ENCODE measurements around the gene ZNF655. TPM values are rescaled to one million over a fixed set of nuclear protein-coding genes. Genes with fewer than 3 reads are reported as not detected.
A peak's percentile ranks its signal among the peaks of the same experiment; 100 is the strongest.

Gene ZNF655
- total RNA-seq, 1 experiment from 2014 or later = 40.4 TPM

DNA sequence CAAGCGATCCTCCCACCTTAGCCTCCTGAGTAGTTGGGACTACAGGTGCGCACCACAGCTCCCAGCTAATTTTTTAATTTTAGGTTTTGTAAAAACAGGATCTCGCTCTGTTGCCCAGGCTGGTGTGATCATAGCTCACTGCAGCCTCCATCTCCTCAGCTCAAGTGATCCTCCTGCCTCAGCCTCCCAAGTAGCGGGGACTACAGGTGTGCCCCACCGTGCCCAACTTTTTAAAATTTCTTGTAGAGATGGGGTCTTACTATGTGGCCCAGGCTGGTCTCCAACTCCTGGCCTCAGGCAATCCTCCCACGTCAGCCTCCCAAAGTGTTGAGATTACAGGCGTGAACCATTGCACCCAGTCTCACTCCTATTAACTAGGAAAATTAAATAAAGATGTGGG lies 47.1 kb downstream of the ZNF655 start:
- POLR2A ChIA-PET = no interaction called here
- TF ChIP-seq HMGA2 (CRISPR knock-in tag; IDR thresholded peaks at IDR 0.05) = no peak
- TF ChIP-seq IRF2 (CRISPR knock-in tag; IDR thresholded peaks at IDR 0.05; ENCODE audit: borderline replicate concordance, low read depth) = no peak
- TF ChIP-seq, protein P1, sequence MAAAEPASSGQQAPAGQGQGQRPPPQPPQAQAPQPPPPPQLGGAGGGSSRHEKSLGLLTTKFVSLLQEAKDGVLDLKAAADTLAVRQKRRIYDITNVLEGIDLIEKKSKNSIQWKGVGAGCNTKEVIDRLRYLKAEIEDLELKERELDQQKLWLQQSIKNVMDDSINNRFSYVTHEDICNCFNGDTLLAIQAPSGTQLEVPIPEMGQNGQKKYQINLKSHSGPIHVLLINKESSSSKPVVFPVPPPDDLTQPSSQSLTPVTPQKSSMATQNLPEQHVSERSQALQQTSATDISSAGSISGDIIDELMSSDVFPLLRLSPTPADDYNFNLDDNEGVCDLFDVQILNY (CRISPR knock-in tag; IDR thresholded peaks at IDR 0.05) = no peak
- TF ChIP-seq MXD4 (CRISPR knock-in tag; IDR thresholded peaks at IDR 0.05; ENCODE audit: borderline replicate concordance) = no peak
- TF ChIP-seq MYBL2 (CRISPR knock-in tag; IDR thresholded peaks at IDR 0.05) = no peak
- no peak for TF ChIP-seq ZNF232 (CRISPR knock-in tag; IDR thresholded peaks at IDR 0.05)
- no peak for TF ChIP-seq ELF4 (CRISPR knock-in tag; IDR thresholded peaks at IDR 0.05; ENCODE audit: low read depth)
- TF ChIP-seq NFE2L1 (CRISPR knock-in tag; IDR thresholded peaks at IDR 0.05) = no peak
- TF ChIP-seq, protein P2, sequence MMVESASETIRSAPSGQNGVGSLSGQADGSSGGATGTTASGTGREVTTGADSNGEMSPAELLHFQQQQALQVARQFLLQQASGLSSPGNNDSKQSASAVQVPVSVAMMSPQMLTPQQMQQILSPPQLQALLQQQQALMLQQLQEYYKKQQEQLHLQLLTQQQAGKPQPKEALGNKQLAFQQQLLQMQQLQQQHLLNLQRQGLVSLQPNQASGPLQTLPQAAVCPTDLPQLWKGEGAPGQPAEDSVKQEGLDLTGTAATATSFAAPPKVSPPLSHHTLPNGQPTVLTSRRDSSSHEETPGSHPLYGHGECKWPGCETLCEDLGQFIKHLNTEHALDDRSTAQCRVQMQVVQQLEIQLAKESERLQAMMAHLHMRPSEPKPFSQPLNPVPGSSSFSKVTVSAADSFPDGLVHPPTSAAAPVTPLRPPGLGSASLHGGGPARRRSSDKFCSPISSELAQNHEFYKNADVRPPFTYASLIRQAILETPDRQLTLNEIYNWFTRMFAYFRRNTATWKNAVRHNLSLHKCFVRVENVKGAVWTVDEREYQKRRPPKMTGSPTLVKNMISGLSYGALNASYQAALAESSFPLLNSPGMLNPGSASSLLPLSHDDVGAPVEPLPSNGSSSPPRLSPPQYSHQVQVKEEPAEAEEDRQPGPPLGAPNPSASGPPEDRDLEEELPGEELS (CRISPR knock-in tag; IDR thresholded peaks at IDR 0.05) = no peak
- TF ChIP-seq, protein P3, sequence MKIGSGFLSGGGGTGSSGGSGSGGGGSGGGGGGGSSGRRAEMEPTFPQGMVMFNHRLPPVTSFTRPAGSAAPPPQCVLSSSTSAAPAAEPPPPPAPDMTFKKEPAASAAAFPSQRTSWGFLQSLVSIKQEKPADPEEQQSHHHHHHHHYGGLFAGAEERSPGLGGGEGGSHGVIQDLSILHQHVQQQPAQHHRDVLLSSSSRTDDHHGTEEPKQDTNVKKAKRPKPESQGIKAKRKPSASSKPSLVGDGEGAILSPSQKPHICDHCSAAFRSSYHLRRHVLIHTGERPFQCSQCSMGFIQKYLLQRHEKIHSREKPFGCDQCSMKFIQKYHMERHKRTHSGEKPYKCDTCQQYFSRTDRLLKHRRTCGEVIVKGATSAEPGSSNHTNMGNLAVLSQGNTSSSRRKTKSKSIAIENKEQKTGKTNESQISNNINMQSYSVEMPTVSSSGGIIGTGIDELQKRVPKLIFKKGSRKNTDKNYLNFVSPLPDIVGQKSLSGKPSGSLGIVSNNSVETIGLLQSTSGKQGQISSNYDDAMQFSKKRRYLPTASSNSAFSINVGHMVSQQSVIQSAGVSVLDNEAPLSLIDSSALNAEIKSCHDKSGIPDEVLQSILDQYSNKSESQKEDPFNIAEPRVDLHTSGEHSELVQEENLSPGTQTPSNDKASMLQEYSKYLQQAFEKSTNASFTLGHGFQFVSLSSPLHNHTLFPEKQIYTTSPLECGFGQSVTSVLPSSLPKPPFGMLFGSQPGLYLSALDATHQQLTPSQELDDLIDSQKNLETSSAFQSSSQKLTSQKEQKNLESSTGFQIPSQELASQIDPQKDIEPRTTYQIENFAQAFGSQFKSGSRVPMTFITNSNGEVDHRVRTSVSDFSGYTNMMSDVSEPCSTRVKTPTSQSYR (CRISPR knock-in tag; IDR thresholded peaks at IDR 0.05) = no peak
- TF ChIP-seq RELA (CRISPR knock-in tag; IDR thresholded peaks at IDR 0.05; ENCODE audit: borderline replicate concordance) = no peak
- TF ChIP-seq RORB (CRISPR knock-in tag; IDR thresholded peaks at IDR 0.05) = no peak
- no peak for TF ChIP-seq CREB1 (CRISPR knock-in tag; IDR thresholded peaks at IDR 0.05)
- TF ChIP-seq, protein P4, sequence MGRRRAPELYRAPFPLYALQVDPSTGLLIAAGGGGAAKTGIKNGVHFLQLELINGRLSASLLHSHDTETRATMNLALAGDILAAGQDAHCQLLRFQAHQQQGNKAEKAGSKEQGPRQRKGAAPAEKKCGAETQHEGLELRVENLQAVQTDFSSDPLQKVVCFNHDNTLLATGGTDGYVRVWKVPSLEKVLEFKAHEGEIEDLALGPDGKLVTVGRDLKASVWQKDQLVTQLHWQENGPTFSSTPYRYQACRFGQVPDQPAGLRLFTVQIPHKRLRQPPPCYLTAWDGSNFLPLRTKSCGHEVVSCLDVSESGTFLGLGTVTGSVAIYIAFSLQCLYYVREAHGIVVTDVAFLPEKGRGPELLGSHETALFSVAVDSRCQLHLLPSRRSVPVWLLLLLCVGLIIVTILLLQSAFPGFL (CRISPR knock-in tag; IDR thresholded peaks at IDR 0.05; ENCODE audit: borderline replicate concordance) = no peak
- TF ChIP-seq JUN (CRISPR knock-in tag; IDR thresholded peaks at IDR 0.05) = no peak
- no peak for TF ChIP-seq NR2C2 (CRISPR knock-in tag; IDR thresholded peaks at IDR 0.05)
- TF ChIP-seq, protein P5, sequence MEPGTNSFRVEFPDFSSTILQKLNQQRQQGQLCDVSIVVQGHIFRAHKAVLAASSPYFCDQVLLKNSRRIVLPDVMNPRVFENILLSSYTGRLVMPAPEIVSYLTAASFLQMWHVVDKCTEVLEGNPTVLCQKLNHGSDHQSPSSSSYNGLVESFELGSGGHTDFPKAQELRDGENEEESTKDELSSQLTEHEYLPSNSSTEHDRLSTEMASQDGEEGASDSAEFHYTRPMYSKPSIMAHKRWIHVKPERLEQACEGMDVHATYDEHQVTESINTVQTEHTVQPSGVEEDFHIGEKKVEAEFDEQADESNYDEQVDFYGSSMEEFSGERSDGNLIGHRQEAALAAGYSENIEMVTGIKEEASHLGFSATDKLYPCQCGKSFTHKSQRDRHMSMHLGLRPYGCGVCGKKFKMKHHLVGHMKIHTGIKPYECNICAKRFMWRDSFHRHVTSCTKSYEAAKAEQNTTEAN (CRISPR knock-in tag; IDR thresholded peaks at IDR 0.05) = no peak
- TF ChIP-seq, protein P6, sequence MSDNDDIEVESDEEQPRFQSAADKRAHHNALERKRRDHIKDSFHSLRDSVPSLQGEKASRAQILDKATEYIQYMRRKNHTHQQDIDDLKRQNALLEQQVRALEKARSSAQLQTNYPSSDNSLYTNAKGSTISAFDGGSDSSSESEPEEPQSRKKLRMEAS (CRISPR knock-in tag; IDR thresholded peaks at IDR 0.05) = no peak
- no peak for TF ChIP-seq ZNF416 (CRISPR knock-in tag; IDR thresholded peaks at IDR 0.05)
- peaks cover 22% of the 10 kb centered on the region for H3K27me3 Mint-ChIP-seq (ENCODE audit: low read depth)
- CTCF ChIA-PET = no interaction called here
- no peak overlapping the region for H3K27ac Mint-ChIP-seq
- no peaks in the 10 kb centered on the region for H3K9me3 Mint-ChIP-seq
- DNase-seq (ENCODE audit: low spot score) (no peak), ATAC-seq (no peak)
- H3K36me3 Mint-ChIP-seq = no peaks in the 10 kb centered on the region
- no peaks in the 10 kb centered on the region for H3K4me1 Mint-ChIP-seq
- H3K4me3 Mint-ChIP-seq = no peak overlapping the region

DNA sequence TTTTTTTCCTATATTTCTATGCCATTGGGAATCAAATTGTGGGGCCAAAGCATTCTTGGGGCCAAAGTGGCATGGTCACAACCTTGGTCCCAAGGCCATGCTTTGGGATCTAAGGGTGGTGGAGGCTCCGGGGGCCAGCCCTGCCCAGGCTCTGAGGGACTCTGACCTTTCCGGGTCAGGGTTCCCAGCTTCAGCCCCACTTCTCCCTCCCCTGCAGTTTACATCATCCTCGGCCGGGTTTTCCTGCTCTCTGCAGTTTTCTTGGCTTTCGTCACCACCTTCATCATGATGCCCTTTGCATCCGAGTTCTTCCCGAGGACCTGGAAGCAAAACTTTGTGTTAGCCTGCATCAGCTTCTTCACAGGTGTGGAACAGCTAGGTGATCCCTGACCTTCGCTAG lies 48.1 kb downstream of the ZNF655 start:
- Mint-ChIP-seq H3K27ac (no peak overlapping the region), H3K4me3 (no peak overlapping the region), H3K36me3 (no peaks in the 10 kb centered on the region), H3K4me1 (no peaks in the 10 kb centered on the region), H3K27me3 (ENCODE audit: low read depth) (peaks cover 32% of the 10 kb centered on the region), H3K9me3 (no peaks in the 10 kb centered on the region)
- no peak for DNase-seq (ENCODE audit: low spot score)
- TF ChIP-seq GABPB1 (CRISPR knock-in tag; IDR thresholded peaks at IDR 0.05) (peak; percentile 67; the same call in 1 of the 2 replicates), JUN (CRISPR knock-in tag; IDR thresholded peaks at IDR 0.05) (no peak)
- ATAC-seq = no peak
- ChIA-PET POLR2A (no interaction called here), CTCF (no interaction called here)

All from WTC11 (cell line).